Smooth muscle cell of bladder (primary cell): ENCODE results near the gene OR8B8. TPM values are rescaled to one million over a fixed set of nuclear protein-coding genes. Genes with fewer than 3 reads are reported as not detected.

Experiments used
- total RNA-seq: library from RNA; depleted of rRNA; stranded (reverse); fragments of >200 nt; gene quantifications from 2 replicates; pipeline ENCODE4 v1.2.3, GENCODE V29; 2014

OR8B8 gene, protein sequence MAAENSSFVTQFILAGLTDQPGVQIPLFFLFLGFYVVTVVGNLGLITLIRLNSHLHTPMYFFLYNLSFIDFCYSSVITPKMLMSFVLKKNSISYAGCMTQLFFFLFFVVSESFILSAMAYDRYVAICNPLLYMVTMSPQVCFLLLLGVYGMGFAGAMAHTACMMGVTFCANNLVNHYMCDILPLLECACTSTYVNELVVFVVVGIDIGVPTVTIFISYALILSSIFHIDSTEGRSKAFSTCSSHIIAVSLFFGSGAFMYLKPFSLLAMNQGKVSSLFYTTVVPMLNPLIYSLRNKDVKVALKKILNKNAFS
- total RNA-seq, result not detected in 2 replicates

DNA sequence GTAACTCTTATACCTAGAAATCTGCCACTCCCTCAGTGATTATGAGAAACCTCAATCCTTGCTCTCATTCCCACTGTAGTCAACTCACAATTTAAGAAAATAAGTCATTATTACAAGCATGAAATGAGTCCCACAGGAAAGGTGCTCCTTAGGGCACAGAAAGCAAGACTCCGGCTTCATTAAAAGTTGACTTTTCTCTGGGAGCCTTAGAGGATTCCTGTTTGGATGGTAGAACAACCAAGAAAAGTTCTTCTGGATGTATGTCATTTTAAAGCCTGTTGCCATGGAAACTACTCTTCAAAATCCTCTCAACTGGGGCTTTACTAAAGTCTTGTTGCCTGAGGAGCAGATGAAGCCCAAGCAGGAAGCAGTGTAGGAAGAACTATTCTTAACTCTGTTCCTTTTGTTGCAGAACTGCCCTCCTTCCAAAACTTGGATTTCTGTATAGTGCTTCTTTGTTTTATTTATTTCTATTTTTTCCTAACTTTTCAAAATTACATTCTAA is at the start of gene OR8B8:
TSS of gene OR8B8 (minus strand) at position 51 of the 505 bp plus-strand sequence. CDS start 4,611 bp downstream, outside the sequence.

DNA sequence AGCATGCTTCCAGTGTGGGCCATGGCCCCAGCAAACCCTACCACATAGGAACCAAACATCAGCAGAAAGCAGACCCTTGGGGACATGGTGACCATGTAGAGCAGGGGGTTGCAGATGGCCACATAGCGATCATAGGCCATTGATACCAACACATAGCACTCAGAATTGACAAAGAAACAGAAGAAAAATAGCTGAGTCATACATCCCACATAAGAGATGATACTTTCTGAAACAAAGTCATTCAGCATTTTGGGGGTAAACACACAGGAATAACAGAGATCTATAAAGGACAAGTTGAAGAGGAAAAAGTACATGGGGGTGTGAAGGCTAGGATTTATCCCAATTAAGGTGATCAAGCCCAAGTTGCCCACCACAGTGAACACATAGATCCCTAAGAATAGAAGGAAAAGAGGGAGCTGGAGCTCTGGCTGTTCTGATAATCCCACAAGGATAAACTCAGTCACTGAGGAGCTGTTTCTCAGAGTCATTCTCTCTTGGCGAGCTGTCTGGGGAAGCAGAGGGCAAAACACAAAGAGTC is 21.0 kb downstream of the OR8B8 start, which contains the start of gene OR8B4:
TSS of gene OR8B4 (minus strand) at position 488 of the 538 bp plus-strand sequence. CDS start at position 488, 0 bp downstream.

DNA sequence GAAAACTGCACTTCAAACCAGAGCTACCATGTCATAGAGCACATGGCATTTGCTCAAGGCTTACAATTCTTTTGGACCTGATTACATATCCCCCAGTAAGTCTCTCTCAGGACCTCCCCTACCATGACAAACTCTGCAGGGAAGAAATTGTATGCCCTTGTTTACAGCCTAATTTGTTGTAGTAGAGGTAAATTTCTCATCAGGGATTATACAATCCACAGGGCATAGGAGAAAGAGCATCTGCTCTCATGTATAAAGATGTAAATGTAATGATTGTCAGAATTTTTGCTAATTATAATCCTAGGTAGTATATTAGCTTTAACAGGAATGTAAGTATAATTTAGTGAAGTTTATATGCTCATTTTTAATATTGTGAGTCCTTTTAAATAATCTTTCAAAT is 46.6 kb downstream of the OR8B8 start, which contains the start of gene OR8B3:
TSS of gene OR8B3 (minus strand) at position 101 of the 400 bp plus-strand sequence. CDS start 1,673 bp downstream, outside the sequence.

Other genes starting within 250 kb of the OR8B8 start
- gene OR8G1, start 204.6 kb downstream of the OR8B8 start, total RNA-seq, result not detected in 2 replicates
- not detected in 2 replicates for gene OR8G5, start 189.3 kb downstream of the OR8B8 start, total RNA-seq
- not detected in 2 replicates for gene OR8D1, start 131.7 kb downstream of the OR8B8 start, total RNA-seq
- not detected in 2 replicates for gene OR8D2, start 125.5 kb downstream of the OR8B8 start, total RNA-seq
- not detected in 2 replicates for gene OR8B2, start 61.2 kb downstream of the OR8B8 start, total RNA-seq
- not detected in 2 replicates for gene OR8B3, start 46.7 kb downstream of the OR8B8 start, total RNA-seq
- gene OR8B4, start 20.8 kb downstream of the OR8B8 start, total RNA-seq, result not detected in 2 replicates
- gene OR8B12, start 98.0 kb upstream of the OR8B8 start, total RNA-seq, result not detected in 2 replicates
- gene OR8A1, start 124.3 kb upstream of the OR8B8 start, total RNA-seq, result not detected in 2 replicates
- not detected in 2 replicates for gene PANX3, start 165.7 kb upstream of the OR8B8 start, total RNA-seq
- 22.9 and 24.6 TPM in 2 replicates for gene TBRG1, start 177.2 kb upstream of the OR8B8 start, total RNA-seq
- gene SIAE, start 228.0 kb upstream of the OR8B8 start, total RNA-seq, result 14.9 and 19.1 TPM in 2 replicates
- 10.3 and 12.4 TPM in 2 replicates for gene SPA17, start 228.2 kb upstream of the OR8B8 start, total RNA-seq